GM18511 (cell line): ENCODE results near the gene AMT.
"Not testable (repeated sequence)": the region's sequence is repeated elsewhere in the genome, so short reads cannot be mapped to it uniquely, and the experiment has no call there.

Source experiments
- ATAC-seq: cut with Tn5 transposase; IDR thresholded peaks from one replicate; pipeline ENCODE4 v1.9.1; 2021; ENCODE audit warnings: mild to moderate bottlenecking, moderate library complexity; ENCODE audit not compliant: unreplicated experiment

Gene AMT

DNA sequence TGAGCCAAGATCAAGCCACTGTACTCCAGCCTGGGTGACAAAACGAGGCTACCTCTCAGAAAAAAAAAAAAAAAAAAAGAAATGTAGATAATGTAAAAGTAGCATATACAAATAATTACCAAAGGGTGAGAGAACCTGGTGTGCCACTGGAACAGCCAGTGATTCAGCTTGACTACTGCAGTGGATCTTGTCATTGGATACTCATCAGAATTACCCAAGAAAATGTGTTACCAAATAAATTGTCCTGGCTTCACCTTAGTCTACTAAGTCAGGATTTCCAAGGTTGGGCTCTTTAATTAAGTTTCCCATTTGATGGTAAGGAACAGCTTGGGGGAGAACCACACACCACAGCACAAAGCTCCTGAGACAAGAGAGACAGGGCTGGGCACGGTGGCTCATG lies 5.3 kb upstream of the AMT start:
- ATAC-seq: no peak

- ATAC-seq: no peak
Observed at GRCh38 chr3:49424816-49425215, 2.5 kb upstream of the AMT start.

GRCh38 chr3:49421890-49422378 lies 339 bp downstream of the AMT start:
- ATAC-seq: no peak

DNA sequence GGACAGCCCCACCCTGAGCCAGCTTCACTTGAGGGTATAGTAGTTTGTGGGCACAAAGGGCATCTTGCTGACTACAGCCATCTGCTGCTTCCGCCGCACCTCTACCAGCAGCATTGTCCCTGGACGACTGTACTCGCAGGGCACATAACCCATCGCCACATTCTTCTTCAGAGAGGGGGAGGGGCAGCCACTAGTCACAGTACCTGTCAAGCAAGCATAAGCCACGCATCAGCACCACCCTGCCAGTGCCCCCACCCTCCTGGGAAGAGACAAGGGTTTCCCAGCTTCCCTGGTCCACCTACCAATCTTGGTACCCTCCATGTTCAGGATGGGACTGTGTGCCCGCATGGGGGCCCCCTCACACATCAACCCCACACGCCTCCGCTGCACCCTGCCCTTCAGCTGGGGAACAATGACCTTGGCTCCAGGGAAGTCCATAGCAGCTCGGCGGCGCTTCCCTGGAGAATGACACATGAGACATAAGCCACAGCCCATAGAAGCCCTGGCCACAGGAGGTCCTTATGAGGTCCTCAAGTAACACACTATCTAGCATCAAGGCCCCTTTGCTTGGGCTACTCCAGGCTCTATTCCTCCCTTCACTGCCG lies 4.7 kb downstream of the AMT start:
- no peak for ATAC-seq

DNA sequence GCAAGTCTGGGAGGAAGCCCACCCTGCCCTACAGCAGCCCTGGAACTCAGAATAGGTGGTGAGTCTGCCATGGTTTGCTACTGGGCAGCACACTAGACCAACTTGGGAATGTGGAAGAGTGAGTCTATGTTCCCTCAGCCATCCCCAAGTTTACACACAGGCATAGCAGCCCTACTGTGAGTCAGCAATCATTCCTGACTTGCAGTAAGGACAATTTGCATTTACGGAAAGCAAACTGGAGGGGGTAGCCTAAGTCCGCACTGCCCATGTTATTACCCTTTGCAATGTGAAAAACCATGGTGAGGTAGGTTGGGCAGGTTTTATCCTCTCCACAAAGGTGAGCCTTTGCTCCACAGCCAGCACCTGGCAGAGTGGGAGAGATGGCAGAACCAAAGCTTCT lies 5.4 kb downstream of the AMT start:
- no peak for ATAC-seq

DNA sequence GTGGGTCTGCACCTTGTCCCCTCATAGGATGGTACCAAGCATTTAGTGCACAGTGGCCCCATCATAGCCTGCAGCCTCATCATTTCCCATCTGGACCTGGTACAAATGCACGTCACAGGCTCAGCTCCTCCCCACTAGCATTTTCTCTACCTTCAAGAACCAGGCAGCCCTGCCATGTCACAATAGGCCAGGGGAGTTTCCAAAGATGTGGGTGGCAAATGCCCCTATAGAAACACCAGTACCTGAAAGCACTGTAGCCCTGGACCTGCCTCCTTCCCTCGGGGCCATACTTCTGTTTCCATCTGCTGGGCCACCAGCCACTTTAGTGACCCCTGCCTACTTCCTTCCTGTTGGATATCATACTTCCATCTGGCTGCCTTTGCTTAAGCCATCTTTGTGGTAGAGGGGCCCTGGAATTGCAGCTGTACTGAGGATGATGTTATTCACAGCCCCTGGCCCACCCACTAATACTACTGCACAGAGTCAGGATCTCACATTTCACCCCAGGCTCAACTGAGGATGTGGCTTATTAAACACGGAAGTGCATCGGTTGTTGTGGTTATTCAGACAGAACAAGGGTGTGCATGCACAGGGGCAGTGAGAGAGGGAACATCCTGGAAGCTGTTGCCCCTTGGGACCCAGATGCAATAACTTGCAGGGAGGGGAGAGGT lies 6.2 kb downstream of the AMT start:
- peak; percentile 33 for ATAC-seq

DNA sequence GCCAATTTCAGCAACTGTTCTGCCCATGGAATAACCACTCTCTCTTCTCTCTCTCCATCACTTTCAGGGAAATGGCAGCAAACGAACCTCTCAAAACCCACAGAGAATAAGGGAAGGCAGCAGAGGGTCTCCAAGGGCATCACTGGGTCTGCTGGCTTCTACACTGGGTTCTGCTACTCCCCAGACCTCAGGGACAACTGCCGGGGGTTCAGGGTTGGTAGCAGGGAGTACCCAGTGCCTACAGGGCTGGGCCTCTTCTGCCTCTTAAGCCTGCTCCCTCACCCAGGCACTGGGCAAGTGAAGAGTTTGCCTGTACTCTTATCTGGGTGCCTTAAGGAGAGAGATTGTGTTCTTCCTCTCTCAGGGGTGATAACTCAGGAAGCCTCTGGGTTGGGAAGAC lies 7.5 kb downstream of the AMT start:
- no peak for ATAC-seq

GRCh38 chr3:49413338-49413734 lies 8.9 kb downstream of the AMT start:
- ATAC-seq: no peak

GRCh38 chr3:49412632-49413337 lies 9.5 kb downstream of the AMT start:
- ATAC-seq: no peak

DNA sequence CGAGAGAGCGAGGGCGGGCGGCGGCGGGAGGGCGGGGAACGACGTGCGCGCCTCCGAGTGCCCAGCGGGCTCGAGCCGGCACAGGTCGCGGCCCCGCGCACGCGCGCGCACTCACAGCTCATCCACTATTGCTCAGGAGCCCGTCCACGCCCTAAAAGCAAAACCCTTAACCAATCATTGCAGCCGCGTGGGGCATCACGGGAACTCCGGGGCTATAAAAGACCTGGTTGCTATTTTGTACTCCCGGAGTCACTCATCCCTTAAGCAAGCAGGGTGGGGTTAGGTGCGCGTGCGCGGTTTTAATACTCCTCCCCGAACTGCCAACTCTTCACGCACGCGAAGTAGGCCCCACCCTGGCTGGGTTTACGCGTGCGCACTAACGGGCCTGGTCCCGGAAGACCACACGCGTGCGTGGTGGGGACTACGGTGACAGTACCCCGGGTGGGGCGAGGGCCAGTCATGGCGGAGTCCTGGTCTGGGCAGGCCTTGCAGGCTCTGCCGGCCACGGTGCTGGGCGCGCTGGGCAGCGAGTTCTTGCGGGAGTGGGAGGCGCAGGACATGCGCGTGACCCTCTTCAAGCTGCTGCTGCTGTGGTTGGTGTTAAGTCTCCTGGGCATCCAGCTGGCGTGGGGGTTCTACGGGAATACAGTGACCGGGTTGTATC lies 10.2 kb downstream of the AMT start, which contains the start of the genes RHOA and TCTA:
TSS of gene RHOA (minus strand) at position 9 of the 664 bp plus-strand sequence. CDS start 36,387 bp downstream, outside the sequence.
TSS of gene TCTA (plus strand) at position 456 of the 664 bp plus-strand sequence. CDS start at position 460, 4 bp downstream.
- peak; percentile 82 for ATAC-seq

GRCh38 chr3:49411535-49411967 lies 10.7 kb downstream of the AMT start:
- ATAC-seq: peak; percentile 19

- ATAC-seq: no peak
Observed at GRCh38 chr3:49410846-49411534, 11.3 kb downstream of the AMT start.

DNA sequence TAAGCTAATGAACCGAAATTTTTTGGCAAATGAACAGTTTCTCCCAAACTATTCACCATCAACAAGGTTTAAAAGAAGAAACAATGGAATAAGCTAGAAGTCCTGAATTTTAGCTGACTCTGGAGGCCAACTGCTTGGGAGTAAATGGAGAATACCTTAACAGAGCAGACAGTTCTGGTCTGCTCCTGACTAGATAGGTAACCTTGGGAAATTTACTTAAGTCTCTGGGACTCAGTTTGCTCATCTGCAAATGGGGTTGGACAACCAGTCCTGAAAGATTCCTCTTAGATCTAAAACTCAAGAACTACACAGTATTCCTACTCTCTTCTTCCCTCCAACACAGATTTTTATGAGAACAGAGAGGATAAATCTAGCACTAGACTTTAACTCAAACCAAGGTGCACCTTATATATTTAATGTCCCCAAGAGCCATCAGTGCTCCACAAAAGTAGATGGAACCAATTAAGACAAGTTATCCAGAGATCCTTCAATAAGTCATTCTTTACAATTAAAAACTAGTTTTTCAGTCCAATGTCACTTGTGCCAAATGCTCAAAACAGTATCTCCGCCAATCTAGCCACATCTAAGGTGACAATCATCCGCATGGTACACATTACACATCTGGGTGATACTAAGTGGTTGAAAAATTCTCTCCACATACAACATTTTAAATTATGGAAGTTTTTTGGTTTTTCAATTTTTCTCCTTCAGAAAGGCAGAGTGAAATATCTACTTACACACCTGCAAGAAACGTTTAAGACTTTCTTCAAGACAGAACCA lies 12.0 kb downstream of the AMT start:
- no peak for ATAC-seq

GRCh38 chr3:49406571-49407565 lies 15.4 kb downstream of the AMT start:
- ATAC-seq: no peak

GRCh38 chr3:49405570-49405969 lies 16.7 kb downstream of the AMT start:
- not testable (repeated sequence) for ATAC-seq

DNA sequence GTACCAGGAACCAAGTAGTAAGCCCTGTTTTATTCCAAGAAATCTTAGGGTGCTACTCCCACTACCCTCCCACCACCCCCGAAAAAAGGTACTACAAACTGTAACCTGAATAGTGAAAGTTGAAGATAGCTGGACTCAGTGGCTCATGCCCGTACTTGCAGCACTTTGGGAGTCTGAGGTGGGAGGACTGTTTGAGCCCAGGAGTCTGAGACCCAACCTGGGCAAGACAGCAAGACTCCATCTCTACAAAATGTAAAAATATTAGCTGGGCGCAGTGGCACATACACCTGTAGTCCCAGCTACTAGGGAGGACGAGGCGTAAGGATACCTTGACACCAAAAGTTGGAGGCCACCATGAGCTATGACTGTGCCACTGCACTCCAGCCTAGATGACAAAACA lies 18.4 kb downstream of the AMT start:
- ATAC-seq: no peak

GRCh38 chr3:49401766-49402165 lies 20.5 kb downstream of the AMT start:
- ATAC-seq: no peak

DNA sequence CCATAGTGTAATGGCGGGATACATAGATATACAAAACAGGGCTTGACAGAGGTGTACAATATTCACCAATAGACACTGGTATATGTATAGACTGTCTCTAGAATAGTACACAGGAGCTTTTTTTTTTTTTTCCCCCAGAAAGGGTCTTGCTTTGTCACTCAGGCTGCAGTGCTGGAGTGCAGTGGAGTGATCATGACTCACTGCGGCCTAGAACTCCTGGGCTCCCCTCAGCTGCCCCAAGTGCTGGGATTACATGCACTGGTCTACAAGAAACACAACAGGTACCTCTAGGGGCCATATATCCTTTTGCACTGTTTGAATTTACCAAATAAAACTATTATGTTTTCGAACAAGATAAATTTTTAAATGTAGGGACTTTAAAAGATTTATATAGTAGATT lies 22.8 kb downstream of the AMT start:
- ATAC-seq: no peak

GRCh38 chr3:49397470-49397869 lies 24.8 kb downstream of the AMT start:
- no peak for ATAC-seq
